Brain microvascular endothelial cell (primary cell): ENCODE measurements around the gene CTBP2.

ENCODE experiments used
- DNase-seq: peaks from one replicate; pipeline ENCODE4 v3.0.0-alpha.2; 2020
- H3K27ac ChIP-seq: fragments of 250-450 bp; sonication (Bioruptor Pico); 2 replicates; pipeline ENCODE4 v1.5.1; 2020; ENCODE audit warnings: mild to moderate bottlenecking, moderate library complexity
- H3K27me3 ChIP-seq: fragments of 250-450 bp; sonication (Bioruptor Pico); replicated peaks from 2 replicates; pipeline ENCODE4 v1.5.1; 2020; ENCODE audit warnings: mild to moderate bottlenecking
- H3K36me3 ChIP-seq: fragments of 250-450 bp; sonication (Bioruptor Pico); replicated peaks from 2 replicates; pipeline ENCODE4 v1.5.1; 2020; ENCODE audit warnings: mild to moderate bottlenecking
- H3K4me3 ChIP-seq: 2 replicates; pipeline ENCODE4 v1.5.1; 2011; ENCODE audit warnings: low read depth, mild to moderate bottlenecking, control low read depth, low read length, moderate library complexity
- CTCF ChIP-seq: IDR thresholded peaks from 2 replicates; pipeline ENCODE4 v1.5.1; 2011; ENCODE audit warnings: low read depth, mild to moderate bottlenecking, moderate library complexity, low read length, control low read depth, inconsistent platforms; ENCODE audit errors: missing control alignments
- in situ Hi-C: cut with HindIII; loops from 2 replicates; pipeline ENCODE4 v1.10.0; 2017; ENCODE audit warnings: low sequenced_read_pairs, low pct_ligation_motif_present

Gene CTBP2

GRCh38 chr10:125002423-125003145 is 157.8 kb downstream of the CTBP2 start:
- Histone ChIP-seq H3K27me3 (no peaks in the 10 kb centered on the region), H3K27ac (no peak overlapping the region), H3K4me3 (no peak overlapping the region), H3K36me3 (peaks cover 11% of the 10 kb centered on the region)
- in situ Hi-C loops = no loop called here
- no peak for TF ChIP-seq CTCF
- no peak for DNase-seq

GRCh38 chr10:125002047-125002422 is 158.3 kb downstream of the CTBP2 start:
- no peak for TF ChIP-seq CTCF
- no peak overlapping the region for H3K4me3 ChIP-seq
- in situ Hi-C loops = no loop called here
- peaks cover 17% of the 10 kb centered on the region for H3K36me3 ChIP-seq
- no peak overlapping the region for H3K27ac ChIP-seq
- no peaks in the 10 kb centered on the region for H3K27me3 ChIP-seq
- no peak for DNase-seq

GRCh38 chr10:125001313-125002046 is 158.9 kb downstream of the CTBP2 start:
- peaks cover 22% of the 10 kb centered on the region for H3K36me3 ChIP-seq
- no peak for DNase-seq
- no peak overlapping the region for H3K27ac ChIP-seq
- H3K27me3 ChIP-seq = no peaks in the 10 kb centered on the region
- in situ Hi-C loops = no loop called here
- no peak for TF ChIP-seq CTCF
- H3K4me3 ChIP-seq = no peak overlapping the region

- Histone ChIP-seq H3K4me3 (no peak overlapping the region), H3K36me3 (peaks cover 27% of the 10 kb centered on the region), H3K27me3 (no peaks in the 10 kb centered on the region), H3K27ac (no peak overlapping the region)
- TF ChIP-seq CTCF = peak; percentile 56
- in situ Hi-C loops = no loop called here
- no peak for DNase-seq
Measured at GRCh38 chr10:125000366-125001312, 159.7 kb downstream of the CTBP2 start.

GRCh38 chr10:124999433-125000365 is 160.7 kb downstream of the CTBP2 start:
- Histone ChIP-seq H3K27ac (peak overlapping the region; percentile 68), H3K36me3 (peaks cover 36% of the 10 kb centered on the region), H3K4me3 (no peak overlapping the region), H3K27me3 (no peaks in the 10 kb centered on the region)
- peak; percentile 81 for DNase-seq
- in situ Hi-C loops = no loop called here
- TF ChIP-seq CTCF = no peak
